IPS-18c (cell line): ENCODE measurements around the gene GRIA3.
"Not testable (repeated sequence)": the region's sequence is repeated elsewhere in the genome, so short reads cannot be mapped to it uniquely, and the experiment has no call there.

Experiments used
- H3K4me3 ChIP-seq: 2 replicates; pipeline ENCODE4 v1.7.0; 2013; ENCODE audit warnings: low read depth, mild to moderate bottlenecking, low read length, moderate library complexity; ENCODE audit not compliant: insufficient read depth
- H3K9me3 ChIP-seq: one replicate; pipeline ENCODE4 v1.6.1; 2013; ENCODE audit warnings: mild to moderate bottlenecking, low read length, moderate library complexity; ENCODE audit not compliant: control insufficient read depth, insufficient read depth

Gene GRIA3

DNA sequence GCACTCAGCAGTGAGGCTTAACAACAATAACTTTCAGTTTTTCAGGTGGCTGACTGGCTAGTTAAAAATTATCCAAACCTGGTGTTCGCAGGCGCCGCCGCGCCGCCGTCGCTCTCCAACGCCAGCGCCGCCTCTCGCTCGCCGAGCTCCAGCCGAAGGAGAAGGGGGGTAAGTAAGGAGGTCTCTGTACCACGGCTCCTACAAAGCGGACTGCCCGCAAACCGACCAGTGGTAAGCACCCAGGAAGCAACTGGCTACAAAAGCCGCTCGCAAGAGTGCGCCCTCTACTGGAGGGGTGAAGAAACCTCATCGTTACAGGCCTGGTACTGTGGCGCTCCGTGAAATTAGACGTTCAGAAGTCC lies 330.2 kb downstream of the GRIA3 start:
- not testable (repeated sequence) for H3K4me3 ChIP-seq, H3K9me3 ChIP-seq

- Histone ChIP-seq H3K9me3 (no peaks in the 10 kb centered on the region), H3K4me3 (no peak overlapping the region)
Observed at GRCh38 chrX:123518791-123519190, 334.7 kb downstream of the GRIA3 start.

DNA sequence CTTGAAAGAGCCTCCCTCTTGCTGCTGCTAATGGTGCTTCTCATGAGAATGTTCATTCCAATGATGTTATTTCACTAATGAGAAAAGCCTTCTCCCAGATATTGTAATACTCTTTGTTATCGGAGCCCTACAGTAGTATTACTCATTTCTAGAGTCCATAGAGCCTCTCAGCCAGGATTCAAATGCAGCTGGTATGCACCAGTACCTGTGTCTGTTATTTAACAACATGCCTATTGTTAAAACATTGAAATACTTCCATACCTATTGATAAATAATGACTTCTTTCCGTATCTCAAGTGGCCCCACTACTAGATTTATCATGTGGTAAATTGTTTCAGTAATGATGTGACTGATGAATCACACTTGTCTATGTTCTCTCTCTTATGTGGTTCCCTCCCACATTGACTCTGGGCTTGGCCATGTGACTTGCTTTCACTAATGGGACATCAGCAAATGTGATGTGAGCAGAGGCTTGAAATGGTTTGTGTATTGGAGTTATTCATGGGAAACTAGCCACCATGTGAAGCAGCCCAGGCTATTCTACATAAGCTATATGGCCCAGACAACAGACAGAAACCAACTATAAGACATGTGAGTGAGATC lies 341.1 kb downstream of the GRIA3 start:
- peaks cover 4% of the 10 kb centered on the region for H3K9me3 ChIP-seq
- H3K4me3 ChIP-seq, result no peak overlapping the region

GRCh38 chrX:123530726-123531125 lies 346.6 kb downstream of the GRIA3 start:
- not testable (repeated sequence) for H3K9me3 ChIP-seq, H3K4me3 ChIP-seq
